SIG-M5 treated with dmso at 0.1 percent for 504 hours (cell line): ENCODE results near the gene TSPEAR.

Source experiments
- DNase-seq: peaks from one replicate; lab custom pipeline; 2025; ENCODE audit not compliant: unreplicated experiment; lab: John Stamatoyannopoulos, UW

Gene TSPEAR

GRCh38 chr21:44533891-44534627 is 177.3 kb downstream of the TSPEAR start:
- DNase-seq = no peak

- no peak for DNase-seq
Observed at GRCh38 chr21:44533121-44533890, 178.1 kb downstream of the TSPEAR start.

GRCh38 chr21:44532712-44533111 is 178.7 kb downstream of the TSPEAR start:
- DNase-seq = no peak

- no peak for DNase-seq
Observed at GRCh38 chr21:44531606-44532564, 179.5 kb downstream of the TSPEAR start.

GRCh38 chr21:44530903-44531605 is 180.3 kb downstream of the TSPEAR start:
- no peak for DNase-seq

GRCh38 chr21:44530221-44530902 is 181.0 kb downstream of the TSPEAR start:
- DNase-seq = no peak

GRCh38 chr21:44529503-44530125 is 181.8 kb downstream of the TSPEAR start:
- DNase-seq = no peak

- DNase-seq = no peak
Observed at GRCh38 chr21:44529011-44529421, 182.4 kb downstream of the TSPEAR start.

GRCh38 chr21:44528634-44528995 is 182.8 kb downstream of the TSPEAR start:
- DNase-seq = no peak

- no peak for DNase-seq
Observed at GRCh38 chr21:44527983-44528633, 183.3 kb downstream of the TSPEAR start.

GRCh38 chr21:44527156-44527982 is 184.0 kb downstream of the TSPEAR start:
- no peak for DNase-seq

- DNase-seq = no peak
Observed at GRCh38 chr21:44526096-44526997, 185.0 kb downstream of the TSPEAR start.

- DNase-seq = no peak
Observed at GRCh38 chr21:44525391-44526095, 185.8 kb downstream of the TSPEAR start.

GRCh38 chr21:44524414-44525371 is 186.7 kb downstream of the TSPEAR start:
- no peak for DNase-seq

- DNase-seq = no peak
Observed at GRCh38 chr21:44523567-44524413, 187.6 kb downstream of the TSPEAR start.
